ENCODE data around the gene CAPZB. TPM values are rescaled to one million over a fixed set of nuclear protein-coding genes. Genes with fewer than 3 reads are reported as not detected.

Gene CAPZB
- total and polyA plus RNA-seq, 2 donors (not counting 3 experiments of a cell fraction or from before 2014, with no cell fraction given), result 196 to 347 TPM

GRCh38 chr1:19359357-19359756 is 126.0 kb downstream of the CAPZB start:
- Histone ChIP-seq H3K9me1 (replicated peaks; ENCODE audit: control insufficient read depth, extremely low read depth, insufficient read depth, low read length) (no peaks in the 10 kb centered on the region), H3K9ac (replicated peaks; ENCODE audit: extremely low read depth, insufficient read depth, low read length) (no peak overlapping the region), H3K4me3 (replicated peaks in 1 of 3; ENCODE audit: insufficient read depth in 1 of 3, low read depth in 1 of 3, low read length in 3 of 3) (no peak overlapping the region), H3K79me2 (ENCODE audit: control insufficient read depth, insufficient read depth, low read length) (peaks cover 5% of the 10 kb centered on the region), H3K27me3 (ENCODE audit: control insufficient read depth in 2 of 2, insufficient read depth in 2 of 2, low read length in 2 of 2) (no peaks in the 10 kb centered on the region), H3K4me2 (ENCODE audit: insufficient read depth, low read length) (no peak overlapping the region), H3K36me3 (ENCODE audit: control insufficient read depth in 2 of 2, extremely low read depth in 1 of 2, insufficient read depth in 2 of 2, low read length in 2 of 2) (peaks cover 2 to 23% of the 10 kb centered on the region in 2 experiments), H3K9me3 (replicated peaks; ENCODE audit: control insufficient read depth, insufficient read depth, low read length) (no peaks in the 10 kb centered on the region), H3K4me1 (ENCODE audit: control insufficient read depth, extremely low read depth, insufficient read depth, low read length) (no peaks in the 10 kb centered on the region), H4K20me1 (replicated peaks; ENCODE audit: control insufficient read depth, extremely low read depth, insufficient read depth, low read length) (no peaks in the 10 kb centered on the region), H3K27ac (ENCODE audit: insufficient read depth, low read depth, low read length) (no peak overlapping the region), H2AFZ (ENCODE audit: low read depth, low read length) (no peak overlapping the region)
- dilution Hi-C loops (cut with MboI; ENCODE audit: extremely low pct_ligation_motif_present, low sequenced_read_pairs) (no loop called here), intact Hi-C loops (cut with micrococcal nuclease) (no loop called here)
- TF ChIP-seq JUN (IDR thresholded peaks at IDR 0.05; ENCODE audit: borderline replicate concordance, insufficient read depth, insufficient read length, low read depth) (no peak), FOS (IDR thresholded peaks at IDR 0.05; ENCODE audit: borderline replicate concordance, insufficient read depth, low read length) (no peak), CTCF (IDR thresholded peaks at IDR 0.05; ENCODE audit: extremely low read depth in 1 of 2, insufficient read depth in 1 of 2, low read depth in 1 of 2, low read length in 2 of 2) (no peak), MAX (IDR thresholded peaks at IDR 0.05; ENCODE audit: insufficient read depth, insufficient read length) (no peak), POLR2AphosphoS5 (IDR thresholded peaks at IDR 0.05; ENCODE audit: insufficient read depth, low read depth, low read length) (no peak), POLR2A (IDR thresholded peaks at IDR 0.05; ENCODE audit: low read depth, low read length) (no peak), GATA2 (IDR thresholded peaks at IDR 0.05; ENCODE audit: insufficient read depth, insufficient read length, low read depth, low read length) (no peak), MYC (IDR thresholded peaks at IDR 0.05; ENCODE audit: low read depth, low read length) (no peak), EZH2 (IDR thresholded peaks at IDR 0.05; ENCODE audit: borderline replicate concordance, low read depth, low read length, severe bottlenecking) (no peak)
- BruUV-seq (replicated peaks), result no TSS peak
- FAIRE-seq (no peak), DNase-seq (ENCODE audit: low read depth, low spot score) (no peak)
- ChIA-PET POLR2A (interaction anchor here (0.6 to 0.7 kb wide), 2 partner anchors 14 to 345 kb away, joined by 5 to 6 read pairs; no protein-coding TSS in a partner anchor), CTCF (interaction anchor here (0.6 to 1.1 kb wide), 2 partner anchors 137 to 223 kb away, joined by 3 to 4 read pairs; no protein-coding TSS in a partner anchor)
